BJ (cell line): ENCODE results near the gene ABCF3. TPM values are rescaled to one million over a fixed set of nuclear protein-coding genes. Genes with fewer than 3 reads are reported as not detected.

Experiments
- CTCF ChIA-PET: fragments of 350-600 bp; formaldehyde crosslinking; extraction: SDS; loops from one replicate; lab custom pipeline; 2021; ENCODE audit warnings: antibody characterized with exemption, inconsistent platforms; lab: Yijun Ruan, JAX
- POLR2A ChIA-PET: fragments of 300-600 bp; sonication (Branson Sonifier 250); formaldehyde crosslinking; extraction: SDS; loops from one replicate; lab custom pipeline; 2021; ENCODE audit warnings: antibody characterized with exemption; lab: Charles Lee
- DNase-seq: peaks from one replicate; pipeline ENCODE4 v3.0.0-alpha.2; 2011; ENCODE audit warnings: low read depth
- H3K27me3 ChIP-seq: 2 replicates; pipeline ENCODE4 v1.6.0; 2011; ENCODE audit warnings: low read length; ENCODE audit not compliant: control insufficient read depth, insufficient read depth
- H3K36me3 ChIP-seq: 2 replicates; pipeline ENCODE4 v1.5.1; 2011; ENCODE audit warnings: low read length; ENCODE audit not compliant: control insufficient read depth, insufficient read depth
- H3K4me3 ChIP-seq: 2 replicates; pipeline ENCODE4 v1.5.1; 2011; ENCODE audit warnings: low read depth, mild to moderate bottlenecking, control low read depth, low read length
- CTCF ChIP-seq: IDR thresholded peaks from 2 replicates; pipeline ENCODE4 v1.5.1; 2011; ENCODE audit warnings: low read depth, mild to moderate bottlenecking, control low read depth, inconsistent platforms, low read length, moderate library complexity; ENCODE audit not compliant: insufficient read depth
- polyA plus RNA-seq: library from polyadenylated mRNA; depleted of rRNA; stranded (reverse); fragments of >200 nt; gene quantifications from 2 replicates; pipeline ENCODE4 v1.2.3, GENCODE V29; 2011

Gene ABCF3
- polyA plus RNA-seq, 1 experiment = 82.8 TPM

GRCh38 chr3:184172681-184173373 lies 13.2 kb upstream of the ABCF3 start:
- TF ChIP-seq CTCF = no peak
- CTCF ChIA-PET = interaction anchor here (0.6 to 1.3 kb wide), 5 partner anchors 12 to 287 kb away, joined by 3 read pairs; partner anchors contain the start of genes EEF1AKMT4 and EIF2B5
- DNase-seq = peak; percentile 55
- POLR2A ChIA-PET = no interaction called here
- Histone ChIP-seq H3K36me3 (peaks cover 24% of the 10 kb centered on the region), H3K27me3 (no peaks in the 10 kb centered on the region), H3K4me3 (no peak overlapping the region)

- Histone ChIP-seq H3K36me3 (peaks cover 27% of the 10 kb centered on the region), H3K27me3 (no peaks in the 10 kb centered on the region), H3K4me3 (no peak overlapping the region)
- ChIA-PET CTCF (interaction anchor here (0.9 kb wide), 1 partner anchor 54 kb away, joined by 3 read pairs; no protein-coding TSS in a partner anchor), POLR2A (no interaction called here)
- no peak for DNase-seq
- TF ChIP-seq CTCF = no peak
These were observed 12.7 kb upstream of the ABCF3 start for GRCh38 chr3:184173374-184173722.

GRCh38 chr3:184174284-184174645 lies 11.7 kb upstream of the ABCF3 start:
- Histone ChIP-seq H3K4me3 (no peak overlapping the region), H3K36me3 (peaks cover 34% of the 10 kb centered on the region), H3K27me3 (no peaks in the 10 kb centered on the region)
- no peak for DNase-seq
- TF ChIP-seq CTCF = no peak
- ChIA-PET CTCF (interaction anchor here (0.6 to 1.8 kb wide), 3 partner anchors 10 to 76 kb away, joined by 3 to 5 read pairs (median 4); partner anchors contain the start of gene EEF1AKMT4), POLR2A (interaction anchor here (0.6 kb wide), 1 partner anchor 9 kb away, joined by 13 read pairs; no protein-coding TSS in a partner anchor)

- ChIA-PET POLR2A (interaction anchor here (0.6 kb wide), 1 partner anchor 8 kb away, joined by 13 read pairs; no protein-coding TSS in a partner anchor), CTCF (interaction anchor here (0.6 to 1.8 kb wide), 3 partner anchors 11 to 75 kb away, joined by 3 to 5 read pairs (median 4); partner anchors contain the start of gene EEF1AKMT4)
- Histone ChIP-seq H3K4me3 (peak within 1 kb of the TSS; percentile 92), H3K36me3 (peaks cover 31% of the 10 kb centered on the region), H3K27me3 (no peaks in the 10 kb centered on the region)
- TF ChIP-seq CTCF = 0 out of 2 replicates have a peak, but pooled peaks have one; percentile 3
- DNase-seq = peak; percentile 99
These were observed 11.1 kb upstream of the ABCF3 start, which contains the start of gene AP2M1 for GRCh38 chr3:184174646-184175492. Gene AP2M1 (plus strand): TSS chr3:184174855. CDS start chr3:184176994, 2,139 bp downstream.
